HepG2 (cell line): Measurements from ENCODE around the gene FOXL3. TPM values are rescaled to one million over a fixed set of nuclear protein-coding genes. Genes with fewer than 3 reads are reported as not detected.

ENCODE experiments used
- ATAC-seq: fragments of 200-7000 bp; cut with Tn5 transposase; 3 replicates; pipeline ENCODE4 v1.9.1; 2020; ENCODE audit warnings: mild to moderate bottlenecking, moderate library complexity
- BruUV-seq: library from RNA; stranded (reverse); fragments of 400-500 nt; replicated peaks from 2 replicates; lab custom pipeline; 2021; lab: Mats Ljungman, UMichigan
- CTCF ChIA-PET: fragments of 300-600 bp; formaldehyde crosslinking; extraction: SDS; loops from one replicate; lab custom pipeline; 2021; ENCODE audit warnings: low total read pairs, inconsistent platforms, low intra/inter-chr PET ratio; lab: Yijun Ruan, JAX
- POLR2A ChIA-PET: fragments of 350-600 bp; sonication (Branson Sonifier 250); formaldehyde crosslinking; loops from one replicate; lab custom pipeline; 2020; ENCODE audit warnings: antibody characterized with exemption, inconsistent platforms; lab: Yijun Ruan, JAX
- DNase-seq: peaks from one replicate; pipeline ENCODE4 v3.0.0-alpha.2; 2015; ENCODE audit warnings: low spot score
- FAIRE-seq: peaks from 3 replicates; lab custom pipeline; 2011; peaks lifted over from hg19 to GRCh38; lab: Jason Lieb, UNC
- H2AFZ ChIP-seq: one replicate; pipeline ENCODE4 v1.6.1; 2011; ENCODE audit warnings: low read length, inconsistent platforms
- H3K27ac ChIP-seq: fragments of 300-600 bp; 3 replicates; pipeline ENCODE4 v1.8.0; 2011; ENCODE audit warnings: mixed run types, mild to moderate bottlenecking, mixed read lengths, low read length, inconsistent platforms; ENCODE audit not compliant: insufficient read depth; ENCODE audit errors: extremely low read length
- H3K27me3 ChIP-seq, 2 experiments: fragments of 200-600 bp in 1 of 2; 2 replicates in 1 of 2; 3 replicates in 1 of 2; pipeline versions ENCODE4 v1.6.0 to v1.8.0; 2011; ENCODE audit warnings: low read length in 2 of 2, mild to moderate bottlenecking in 2 of 2, moderate library complexity in 2 of 2, inconsistent platforms in 1 of 2; ENCODE audit not compliant: insufficient read depth in 2 of 2, control insufficient read depth in 1 of 2
- H3K36me3 ChIP-seq, 2 experiments: fragments of 200-600 bp in 1 of 2; replicated peaks in 1 of 2; 2 replicates in 1 of 2; 3 replicates in 1 of 2; pipeline versions ENCODE4 v1.5.1 to v1.8.0; 2011; ENCODE audit warnings: low read length in 2 of 2, inconsistent platforms in 1 of 2; ENCODE audit not compliant: insufficient read depth in 2 of 2, control insufficient read depth in 1 of 2
- H3K4me1 ChIP-seq: 2 replicates; pipeline ENCODE4 v1.5.1; 2012; ENCODE audit warnings: low read length, inconsistent platforms; ENCODE audit not compliant: insufficient read depth
- H3K4me2 ChIP-seq: 2 replicates; pipeline ENCODE4 v1.6.0; 2011; ENCODE audit warnings: low read depth, low read length, inconsistent platforms
- H3K4me3 ChIP-seq, 3 experiments: fragments of 200-600 bp in 1 of 3; sonication (generic), shearing (Covaris generic) in 1 of 3; replicated peaks in 1 of 3; 2 replicates each; pipeline ENCODE4 v1.5.1; 2011 to 2016; ENCODE audit warnings: low read length in 3 of 3, inconsistent platforms in 2 of 3, low read depth in 2 of 3, mild to moderate bottlenecking in 2 of 3, control low read depth in 1 of 3, mixed read lengths in 1 of 3; ENCODE audit not compliant: insufficient read depth in 1 of 3
- H3K79me2 ChIP-seq: one replicate; pipeline ENCODE4 v1.6.1; 2011; ENCODE audit warnings: low read length, inconsistent platforms; ENCODE audit not compliant: insufficient read depth
- H3K9ac ChIP-seq: 2 replicates; pipeline ENCODE4 v1.6.0; 2011; ENCODE audit warnings: mild to moderate bottlenecking, low read depth, low read length, inconsistent platforms; ENCODE audit not compliant: insufficient read depth
- H3K9me3 ChIP-seq: 2 replicates; pipeline ENCODE4 v1.5.1; 2012; ENCODE audit warnings: mild to moderate bottlenecking, low read length
- H4K20me1 ChIP-seq: 2 replicates; pipeline ENCODE4 v1.6.0; 2011; ENCODE audit warnings: inconsistent platforms, mild to moderate bottlenecking, low read length, moderate library complexity; ENCODE audit not compliant: insufficient read depth
- CHD4 ChIP-seq: fragments of 200-600 bp; sonication (generic); IDR thresholded peaks from 2 replicates; pipeline ENCODE4 v1.7.0; 2017; ENCODE audit warnings: mild to moderate bottlenecking, low read length, borderline replicate concordance
- ELF1 ChIP-seq: sonication (generic); formaldehyde crosslinking; IDR thresholded peaks from 2 replicates; pipeline ENCODE4 v1.4.0; 2020; ENCODE audit warnings: missing genetic modification reagents
- FLYWCH1 ChIP-seq: sonication (generic); formaldehyde crosslinking; IDR thresholded peaks from 2 replicates; pipeline ENCODE4 v1.8.1; 2023; ENCODE audit warnings: mild to moderate bottlenecking, missing genetic modification reagents
- FOXC1 ChIP-seq: sonication (generic); formaldehyde crosslinking; IDR thresholded peaks from 2 replicates; pipeline ENCODE4 v1.8.0; 2022; ENCODE audit warnings: mild to moderate bottlenecking, missing genetic modification reagents, borderline replicate concordance
- FOXP4 ChIP-seq: sonication (generic); formaldehyde crosslinking; IDR thresholded peaks from 2 replicates; pipeline ENCODE4 v1.4.0; 2020; ENCODE audit warnings: missing genetic modification reagents
- HNF4A ChIP-seq: sonication (generic); formaldehyde crosslinking; IDR thresholded peaks from 2 replicates; pipeline ENCODE4 v1.4.0; 2020; ENCODE audit warnings: missing genetic modification reagents
- HNF4G ChIP-seq, 2 experiments: sonication (generic) in 1 of 2; formaldehyde crosslinking in 1 of 2; IDR thresholded peaks; 2 replicates each; pipeline versions ENCODE4 v1.4.0 to v1.6.1; 2011 to 2020; ENCODE audit warnings: borderline replicate concordance in 2 of 2, low read depth in 2 of 2, mild to moderate bottlenecking in 2 of 2, low read length in 1 of 2, missing genetic modification reagents in 1 of 2, moderate library complexity in 1 of 2
- IKZF4 ChIP-seq: sonication (generic); formaldehyde crosslinking; IDR thresholded peaks from 2 replicates; pipeline ENCODE4 v1.5.1; 2020; ENCODE audit warnings: borderline replicate concordance, mild to moderate bottlenecking, low read depth, missing genetic modification reagents; ENCODE audit errors: not compliant biosample characterization
- NRL ChIP-seq: sonication (generic); formaldehyde crosslinking; IDR thresholded peaks from 2 replicates; pipeline ENCODE4 v1.5.0; 2020; ENCODE audit warnings: missing genetic modification reagents, mild to moderate bottlenecking, moderate library complexity, borderline replicate concordance
- ZNF205 ChIP-seq: IDR thresholded peaks from 2 replicates; pipeline ENCODE4 v1.6.1; 2018; ENCODE audit warnings: missing biosample characterization, missing genetic modification reagents
- ZNF570 ChIP-seq: sonication (generic); formaldehyde crosslinking; IDR thresholded peaks from 2 replicates; pipeline ENCODE4 v1.4.0; 2020; ENCODE audit warnings: mild to moderate bottlenecking, missing genetic modification reagents, borderline replicate concordance
- ZSCAN9 ChIP-seq: IDR thresholded peaks from 2 replicates; pipeline ENCODE4 v1.6.1; 2016; ENCODE audit warnings: borderline replicate concordance
- WGBS: methylation state at CpG from one replicate; pipeline ENCODE4 v1.1.6; 2017; ENCODE audit warnings: low lambda C conversion rate; 5-methylcytosine and 5-hydroxymethylcytosine counted together
- in situ Hi-C: cut with HindIII; loops from 2 replicates; pipeline ENCODE4 v1.10.0; 2017; ENCODE audit warnings: low pct_unique_long_range_greater_than_20kb; ENCODE audit not compliant: extremely low pct_ligation_motif_present
- intact Hi-C: fragments of 100-400 bp; cut with micrococcal nuclease; formaldehyde crosslinking; loops from one replicate; pipeline ENCODE4 v1.10.0; 2022; ENCODE audit not compliant: unreplicated experiment
- polyA plus RNA-seq, 8 experiments: library from polyadenylated mRNA; depleted of rRNA in 3 of 8; stranded (reverse) in 7 of 8; unstranded in 1 of 8; fragments of >200 nt; fragmentation: Illumina TruSeq in 4 of 8; extraction: Trizol in 4 of 8; gene quantifications; 2 replicates each; pipeline versions ENCODE4 v1.2.1 to v1.2.3, GENCODE V29; 2011 to 2016; ENCODE audit warnings: low read depth in 4 of 8, missing spikeins in 1 of 8, mixed read lengths in 1 of 8; ENCODE audit not compliant: insufficient read depth in 1 of 8
- total RNA-seq, 5 experiments: library from RNA; depleted of rRNA; stranded (reverse); fragments of >200 nt; fragmentation: Illumina TruSeq; extraction: Trizol; gene quantifications; 2 replicates each; pipeline ENCODE4 v1.2.3, GENCODE V29; 2016; ENCODE audit warnings: low read depth in 1 of 5
- TF ChIP-seq, protein P1 (sequence below): sonication (generic); formaldehyde crosslinking; IDR thresholded peaks from 2 replicates; pipeline ENCODE4 v1.8.1; 2023; ENCODE audit warnings: mild to moderate bottlenecking, moderate library complexity, missing genetic modification reagents
- TF ChIP-seq, protein P2 (sequence below): sonication (generic); formaldehyde crosslinking; IDR thresholded peaks from 2 replicates; pipeline ENCODE4 v1.5.0; 2020; ENCODE audit warnings: missing genetic modification reagents, mild to moderate bottlenecking, borderline replicate concordance

FOXL3 gene
- total and polyA plus RNA-seq, 2 of the 13 experiments (the other 11 are each of a cell fraction or from before 2014, with no cell fraction given), result not detected

- TF ChIP-seq, protein P1, sequence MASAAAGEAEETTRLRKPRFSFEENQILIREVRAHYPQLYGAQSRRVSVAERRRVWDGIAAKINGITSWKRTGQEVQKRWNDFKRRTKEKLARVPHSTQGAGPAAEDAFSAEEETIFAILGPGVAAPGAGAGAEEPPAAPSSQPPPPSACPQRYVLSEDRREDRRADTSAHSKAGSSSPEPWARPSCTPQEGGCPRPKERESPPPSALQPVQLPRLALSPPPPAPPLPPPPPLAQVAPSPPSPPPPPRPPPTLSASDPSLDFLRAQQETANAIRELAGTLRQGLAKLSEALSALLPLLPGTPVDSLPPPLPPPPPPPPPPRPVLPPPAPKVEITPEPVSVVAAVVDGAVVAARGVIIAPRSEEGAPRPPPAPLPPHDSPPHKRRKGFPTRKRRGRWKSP (CRISPR knock-in tag), result peak; percentile 97
Measured at GRCh38 chr7:332646-333392, 42.8 kb downstream of the FOXL3 start (continued).

GRCh38 chr7:333393-333764 is 43.4 kb downstream of the FOXL3 start:
- FAIRE-seq, result no peak
- Histone ChIP-seq H3K9me3 (no peaks in the 10 kb centered on the region), H3K4me2 (peak overlapping the region; percentile 79), H4K20me1 (no peaks in the 10 kb centered on the region)
- DNase-seq, result peak; percentile 63
- no peak for TF ChIP-seq ELF1 (CRISPR knock-in tag)
- no peak for TF ChIP-seq IKZF4 (CRISPR knock-in tag)
- no peak for TF ChIP-seq NRL (CRISPR knock-in tag)
- TF ChIP-seq FOXC1, result no peak
- TF ChIP-seq ZNF570 (CRISPR knock-in tag), result no peak
- TF ChIP-seq FOXP4, result peak; percentile 11; the same call in 1 of the 2 replicates
- no peak for TF ChIP-seq FLYWCH1 (CRISPR knock-in tag)
- TF ChIP-seq CHD4, result 0 out of 2 replicates have a peak, but pooled peaks have one; percentile 9
- peak; percentile 9; the same call in 1 of the 2 replicates for TF ChIP-seq HNF4G (IDR thresholded peaks at IDR 0.05; ENCODE audit: borderline replicate concordance, low read depth, low read length)
- TF ChIP-seq HNF4G (CRISPR knock-in tag; IDR thresholded peaks at IDR 0.05; ENCODE audit: borderline replicate concordance, low read depth), result no peak
- TF ChIP-seq ZSCAN9 (CRISPR knock-in tag), result no peak
- TF ChIP-seq, protein P2, sequence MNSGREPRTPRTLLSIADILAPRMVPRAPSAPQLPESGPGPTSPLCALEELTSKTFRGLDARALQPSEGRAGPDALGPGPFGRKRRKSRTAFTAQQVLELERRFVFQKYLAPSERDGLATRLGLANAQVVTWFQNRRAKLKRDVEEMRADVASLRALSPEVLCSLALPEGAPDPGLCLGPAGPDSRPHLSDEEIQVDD, result no peak
- no peak for TF ChIP-seq ZNF205 (CRISPR knock-in tag)
- no peak for TF ChIP-seq HNF4A (CRISPR knock-in tag)
- TF ChIP-seq, all 625 proteins: peak for 3
- POLR2A ChIA-PET, result interaction anchor here (0.6 to 1.8 kb wide), 6 partner anchors 9 to 206 kb away, joined by 3 to 16 read pairs (median 4); no protein-coding TSS in a partner anchor
- peak overlapping the region; percentile 36 to 65 (median 47); a peak in 3 of 6 replicates for H3K4me3 ChIP-seq
- CTCF ChIA-PET, result no interaction called here
- peak overlapping the region; percentile 59 for H3K27ac ChIP-seq
- no TSS peak for BruUV-seq
- intact Hi-C loops (loop anchor here (1.0 to 5.0 kb wide), 4 partner anchors 39 to 399 kb away; partner anchors contain the start of gene PDGFA), in situ Hi-C loops (loop anchor here (5.0 kb wide), 1 partner anchor 89 kb away; no protein-coding TSS in a partner anchor)
- no peak overlapping the region for H2AFZ ChIP-seq
- peaks cover 29% of the 10 kb centered on the region for H3K4me1 ChIP-seq
- no peaks in the 10 kb centered on the region for H3K36me3 ChIP-seq
- ATAC-seq, result peak; percentile 28
- H3K27me3 ChIP-seq, result peaks cover 0 to 14% of the 10 kb centered on the region in 2 experiments; a peak in 3 of 5 replicates
- 0 out of 2 replicates have a peak overlapping the region, but pooled peaks have one; percentile 15 for H3K9ac ChIP-seq
- H3K79me2 ChIP-seq, result no peaks in the 10 kb centered on the region
- 2% methylated on average over 16 of the region's 17 CpGs for WGBS
